ENCODE data around the gene RFC4. TPM values are rescaled to one million over a fixed set of nuclear protein-coding genes. Genes with fewer than 3 reads are reported as not detected.

The RFC4 gene
- total and polyA plus RNA-seq, 9 of the 15 experiments (the other 6 are each of a cell fraction or from before 2014, with no cell fraction given): 105 to 227 (median 180) TPM

GRCh38 chr3:186849374-186849975 is 43.2 kb upstream of the RFC4 start:
- no peak overlapping the region for H2AFZ ChIP-seq (ENCODE audit: low read depth, low read length)
- no peaks in the 10 kb centered on the region for H4K20me1 ChIP-seq (replicated peaks; ENCODE audit: control insufficient read depth, insufficient read depth, low read length)
- H3K4me1 ChIP-seq (replicated peaks in 1 of 2; ENCODE audit: control insufficient read depth in 2 of 2, insufficient read depth in 2 of 2, low read length in 2 of 2): no peaks in the 10 kb centered on the region; a peak in 1 of 5 replicates
- no peak overlapping the region for H3K27ac ChIP-seq (ENCODE audit: extremely low read depth, low read depth, low read length)
- no peaks in the 10 kb centered on the region for H3K27me3 ChIP-seq (ENCODE audit: control insufficient read depth in 2 of 2, insufficient read depth in 2 of 2, low read length in 2 of 2)
- DNase-seq (ENCODE audit: extremely low read depth in 1 of 4, low spot score in 3 of 4) (peak in 2 of 4 experiments; percentile 54 to 61), ATAC-seq (peak; percentile 92), FAIRE-seq (peak; percentile 82)
- H3K9me1 ChIP-seq (ENCODE audit: control insufficient read depth, insufficient read depth, low read length): no peaks in the 10 kb centered on the region
- 0% methylated on average over 1 of the region's 1 CpG for WGBS (ENCODE audit: insufficient coverage, low coverage, missing lambda C conversion rate)
- no peak overlapping the region for H3K9ac ChIP-seq (ENCODE audit: insufficient read depth in 1 of 2, low read depth in 2 of 2, low read length in 2 of 2)
- H3K79me2 ChIP-seq (ENCODE audit: control insufficient read depth, insufficient read depth, low read length): no peaks in the 10 kb centered on the region
- H3K4me2 ChIP-seq (ENCODE audit: insufficient read depth, low read length): no peak overlapping the region
- in situ Hi-C loops (cut with MboI): loop anchor here (5.0 to 10.0 kb wide), 2 partner anchors 83 to 315 kb away; partner anchors contain the start of gene ST6GAL1
- POLR2A ChIA-PET: interaction anchor here (0.6 to 1.0 kb wide), 7 partner anchors 14 to 290 kb away, joined by 3 to 4 read pairs (median 3); partner anchors contain the start of gene RPL39L
- CTCF ChIA-PET (ENCODE audit: low intra/inter-chr PET ratio): interaction anchor here (0.6 to 1.7 kb wide), 5 partner anchors 214 to 829 kb away, joined by 3 to 30 read pairs (median 3); no protein-coding TSS in a partner anchor
- no peaks in the 10 kb centered on the region for H3K36me3 ChIP-seq (ENCODE audit: control insufficient read depth, insufficient read depth, low read length)
- intact Hi-C loops (cut with micrococcal nuclease): loop anchor here (1.0 to 2.0 kb wide), 4 partner anchors 59 to 316 kb away; partner anchors contain the start of gene ST6GAL1
- H3K9me3 ChIP-seq (replicated peaks; ENCODE audit: control insufficient read depth, insufficient read depth, low read depth, low read length): no peaks in the 10 kb centered on the region
- no peak overlapping the region for H3K4me3 ChIP-seq
- no TSS peak for BruUV-seq (replicated peaks)
- TF ChIP-seq MITF (IDR thresholded peaks at IDR 0.05) (no peak), EP300 (IDR thresholded peaks at IDR 0.05; ENCODE audit: low read length) (peak; percentile 33; the same call in 1 of the 2 replicates), GMEB1 (CRISPR knock-in tag; IDR thresholded peaks at IDR 0.05) (no peak), STAG1 (CRISPR knock-in tag; IDR thresholded peaks at IDR 0.05; ENCODE audit: borderline replicate concordance) (no peak), PYGO2 (tag; IDR thresholded peaks at IDR 0.05) (no peak), NCOA2 (IDR thresholded peaks at IDR 0.05; ENCODE audit: partially characterized antibody in 2 of 2) (no peak), ZNF12 (CRISPR knock-in tag; IDR thresholded peaks at IDR 0.05) (no peak), ZNF318 (IDR thresholded peaks at IDR 0.05; ENCODE audit: borderline replicate concordance in 1 of 2, low read depth in 1 of 2) (no peak)

Data from K562 (cell line).